H1 (cell line): Measurements from ENCODE around the gene CAMK2A. TPM values are rescaled to one million over a fixed set of nuclear protein-coding genes. Genes with fewer than 3 reads are reported as not detected.

Source experiments
- CTCF ChIA-PET: fragments of 300-600 bp; sonication (Branson Sonifier 250); formaldehyde crosslinking; loops from one replicate; lab custom pipeline; 2021; ENCODE audit not compliant: partially characterized antibody; lab: Charles Lee
- POLR2A ChIA-PET: fragments of 300-600 bp; sonication (Branson Sonifier 250); formaldehyde crosslinking; loops from one replicate; lab custom pipeline; 2021; ENCODE audit warnings: inconsistent platforms; ENCODE audit not compliant: partially characterized antibody; lab: Charles Lee
- DNase-seq, 2 experiments: peaks; one replicate each; pipeline versions ENCODE4 v3.0.0 to v3.0.0-alpha.2; 2010 to 2022; ENCODE audit warnings: low spot score in 2 of 2, low read depth in 1 of 2, mixed read lengths in 1 of 2
- FAIRE-seq: peaks from 2 replicates; lab custom pipeline; 2011; peaks lifted over from hg19 to GRCh38; lab: Jason Lieb, UNC
- H2AFZ ChIP-seq: 2 replicates; pipeline ENCODE4 v1.8.1; 2012; ENCODE audit warnings: low read length, inconsistent platforms
- H2AK5ac ChIP-seq: 2 replicates; pipeline ENCODE4 v1.6.1; 2013; ENCODE audit warnings: low read depth, low read length
- H2BK120ac ChIP-seq: replicated peaks from 2 replicates; pipeline ENCODE3; 2013; ENCODE audit warnings: low read depth, low read length, inconsistent platforms
- H2BK12ac ChIP-seq: 2 replicates; pipeline ENCODE4 v1.6.1; 2013; ENCODE audit warnings: low read depth, low read length
- H2BK15ac ChIP-seq: 2 replicates; pipeline ENCODE4 v1.6.1; 2013; ENCODE audit warnings: low read length
- H2BK20ac ChIP-seq: 2 replicates; pipeline ENCODE4 v1.6.1; 2013; ENCODE audit warnings: low read length
- H2BK5ac ChIP-seq: 2 replicates; pipeline ENCODE4 v1.6.1; 2013; ENCODE audit warnings: low read depth, low read length
- H3K14ac ChIP-seq: 2 replicates; pipeline ENCODE4 v1.6.1; 2013; ENCODE audit warnings: inconsistent platforms; ENCODE audit not compliant: insufficient read length
- H3K18ac ChIP-seq: 2 replicates; pipeline ENCODE4 v1.6.1; 2013; ENCODE audit warnings: low read length; ENCODE audit errors: extremely low read depth
- H3K23ac ChIP-seq: 2 replicates; pipeline ENCODE4 v1.6.1; 2013; ENCODE audit warnings: inconsistent platforms; ENCODE audit not compliant: insufficient read length
- H3K23me2 ChIP-seq: 2 replicates; pipeline ENCODE4 v1.6.1; 2013; ENCODE audit warnings: low read depth, low read length
- H3K27ac ChIP-seq: 2 replicates; pipeline ENCODE4 v1.6.1; 2011; ENCODE audit warnings: low read depth, low read length, inconsistent platforms
- H3K27me3 ChIP-seq, 4 experiments: replicated peaks in 1 of 4; 1 replicate in 1 of 4; 2 replicates in 3 of 4; pipeline versions ENCODE4 v1.6.1 to v1.8.1; 2011 to 2013; ENCODE audit warnings: low read length in 3 of 4, mild to moderate bottlenecking in 3 of 4, inconsistent platforms in 2 of 4, mixed read lengths in 2 of 4, moderate library complexity in 1 of 4; ENCODE audit not compliant: control insufficient read depth in 3 of 4, insufficient read depth in 3 of 4; ENCODE audit errors: extremely low read depth in 1 of 4
- H3K36me3 ChIP-seq, 4 experiments: 2 replicates each; pipeline versions ENCODE4 v1.6.1 to v1.8.1; 2011 to 2013; ENCODE audit warnings: mild to moderate bottlenecking in 4 of 4, low read length in 3 of 4, moderate library complexity in 2 of 4, control low read depth in 1 of 4, inconsistent platforms in 1 of 4; ENCODE audit not compliant: insufficient read depth in 4 of 4, control insufficient read depth in 2 of 4
- H3K4ac ChIP-seq: replicated peaks from 2 replicates; pipeline ENCODE3; 2013; ENCODE audit warnings: low read length, low read depth, mixed read lengths, inconsistent platforms; ENCODE audit not compliant: insufficient read length
- H3K4me1 ChIP-seq, 4 experiments: replicated peaks in 1 of 4; 1 replicate in 1 of 4; 2 replicates in 3 of 4; pipeline versions ENCODE4 v1.6.1 to v1.8.1; 2011 to 2013; ENCODE audit warnings: low read length in 3 of 4, inconsistent platforms in 2 of 4, mixed read lengths in 1 of 4; ENCODE audit not compliant: insufficient read depth in 4 of 4, control insufficient read depth in 3 of 4
- H3K4me2 ChIP-seq, 2 experiments: 2 replicates each; pipeline versions ENCODE4 v1.6.1 to v1.8.1; 2011 to 2013; ENCODE audit warnings: low read depth in 2 of 2, low read length in 2 of 2, control low read depth in 1 of 2, inconsistent platforms in 1 of 2, mild to moderate bottlenecking in 1 of 2; ENCODE audit not compliant: insufficient read depth in 1 of 2
- H3K4me3 ChIP-seq, 4 experiments: fragments of 200-600, 300-600 bp in 1 of 4; sonication (generic), shearing (Covaris generic), sonication (Bioruptor Twin) in 1 of 4; 2 replicates each; pipeline versions ENCODE4 v1.5.1 to v1.8.1; 2011 to 2016; ENCODE audit warnings: low read length in 4 of 4, low read depth in 3 of 4, control low read depth in 2 of 4, inconsistent platforms in 2 of 4, mild to moderate bottlenecking in 2 of 4, mixed read lengths in 1 of 4, moderate library complexity in 1 of 4; ENCODE audit not compliant: insufficient read depth in 2 of 4; ENCODE audit errors: extremely low read depth in 1 of 4
- H3K56ac ChIP-seq: replicated peaks from 2 replicates; pipeline ENCODE3; 2013; ENCODE audit warnings: low read depth, mild to moderate bottlenecking, mixed read lengths, low read length, inconsistent platforms; ENCODE audit not compliant: insufficient read length
- H3K79me1 ChIP-seq: 2 replicates; pipeline ENCODE4 v1.6.1; 2013; ENCODE audit warnings: low read depth, low read length, control low read depth
- H3K79me2 ChIP-seq, 2 experiments: 2 replicates each; pipeline versions ENCODE4 v1.6.1 to v1.8.1; 2012 to 2013; ENCODE audit warnings: low read length in 2 of 2, mild to moderate bottlenecking in 2 of 2, inconsistent platforms in 1 of 2; ENCODE audit not compliant: insufficient read depth in 2 of 2, control insufficient read depth in 1 of 2
- H3K9ac ChIP-seq, 4 experiments: replicated peaks in 1 of 4; 1 replicate in 1 of 4; 2 replicates in 3 of 4; pipeline versions ENCODE4 v1.6.1 to v1.8.1; 2011 to 2013; ENCODE audit warnings: low read depth in 3 of 4, low read length in 3 of 4, control low read depth in 2 of 4, mild to moderate bottlenecking in 2 of 4, moderate library complexity in 2 of 4, inconsistent platforms in 1 of 4; ENCODE audit errors: extremely low read depth in 1 of 4
- H3K9me3 ChIP-seq, 2 experiments: 2 replicates each; pipeline versions ENCODE4 v1.6.1 to v1.8.1; 2012 to 2013; ENCODE audit warnings: mild to moderate bottlenecking in 2 of 2, moderate library complexity in 2 of 2, control low read depth in 1 of 2, inconsistent platforms in 1 of 2, low read depth in 1 of 2, low read length in 1 of 2, mixed read lengths in 1 of 2; ENCODE audit not compliant: insufficient read depth in 2 of 2
- H4K20me1 ChIP-seq, 2 experiments: replicated peaks in 1 of 2; 2 replicates each; pipeline versions ENCODE3 to v1.8.1; 2011 to 2013; ENCODE audit warnings: inconsistent platforms in 2 of 2, low read length in 2 of 2, mild to moderate bottlenecking in 1 of 2; ENCODE audit not compliant: insufficient read depth in 2 of 2, control insufficient read depth in 1 of 2
- H4K5ac ChIP-seq: 2 replicates; pipeline ENCODE4 v1.6.1; 2013; ENCODE audit warnings: low read length, low read depth, mixed read lengths, inconsistent platforms; ENCODE audit not compliant: insufficient read length
- H4K8ac ChIP-seq: 2 replicates; pipeline ENCODE4 v1.8.0; 2013; ENCODE audit warnings: mild to moderate bottlenecking, moderate library complexity, low read length, inconsistent platforms; ENCODE audit not compliant: insufficient read depth; ENCODE audit errors: extremely low read depth
- H4K91ac ChIP-seq: replicated peaks from 2 replicates; pipeline ENCODE3; 2013; ENCODE audit warnings: low read length, mixed read lengths, inconsistent platforms; ENCODE audit not compliant: insufficient read length
- BACH1 ChIP-seq: IDR thresholded peaks from 2 replicates; pipeline ENCODE4 v1.6.1; 2012; ENCODE audit warnings: low read length, improper control_type of control experiment
- CEBPB ChIP-seq: IDR thresholded peaks from 2 replicates; pipeline ENCODE4 v1.6.1; 2012; ENCODE audit warnings: low read depth, low read length
- CHD1 ChIP-seq: IDR thresholded peaks from 2 replicates; pipeline ENCODE4 v1.6.1; 2012; ENCODE audit warnings: low read depth, low read length, improper control_type of control experiment
- CHD2 ChIP-seq: IDR thresholded peaks from 2 replicates; pipeline ENCODE4 v1.6.1; 2012; ENCODE audit warnings: low read length, improper control_type of control experiment
- FOSL1 ChIP-seq: IDR thresholded peaks from 2 replicates; pipeline ENCODE4 v1.6.1; 2011; ENCODE audit warnings: mild to moderate bottlenecking, low read depth, low read length, moderate library complexity; ENCODE audit not compliant: insufficient read depth
- JUN ChIP-seq: IDR thresholded peaks from 2 replicates; pipeline ENCODE4 v1.6.1; 2011; ENCODE audit warnings: low read depth, mild to moderate bottlenecking, improper control_type of control experiment, low read length
- KDM1A ChIP-seq: fragments of 200-600, 300-600 bp; sonication (generic); IDR thresholded peaks from 2 replicates; pipeline ENCODE4 v1.7.1; 2016; ENCODE audit warnings: mild to moderate bottlenecking, low read length, borderline replicate concordance
- MAFK ChIP-seq: IDR thresholded peaks from 2 replicates; pipeline ENCODE4 v1.6.1; 2012; ENCODE audit warnings: low read depth, mild to moderate bottlenecking, improper control_type of control experiment, low read length
- NANOG ChIP-seq: IDR thresholded peaks from 2 replicates; pipeline ENCODE4 v1.6.1; 2011; ENCODE audit warnings: low read length, low read depth, mild to moderate bottlenecking, inconsistent platforms; ENCODE audit not compliant: insufficient read depth, poor library complexity, severe bottlenecking
- SRF ChIP-seq: IDR thresholded peaks from 2 replicates; pipeline ENCODE4 v1.6.1; 2011; ENCODE audit warnings: mild to moderate bottlenecking, low read depth, low read length, moderate library complexity
- WGBS, 2 experiments: shearing (Covaris generic) in 1 of 2; methylation state at CpG; one replicate each; pipeline versions ENCODE4 v1.1.6 to v1.1.7; 2013 to 2015; ENCODE audit warnings: low lambda C conversion rate in 2 of 2, mixed read lengths in 2 of 2, inconsistent platforms in 1 of 2, low coverage in 1 of 2, missing lambda C conversion rate in 1 of 2; ENCODE audit not compliant: insufficient replicate concordance in 2 of 2, insufficient coverage in 1 of 2, insufficient read length in 1 of 2; ENCODE audit errors: extremely low coverage in 1 of 2, missing lambda C conversion rate in 1 of 2; 5-methylcytosine and 5-hydroxymethylcytosine counted together
- polyA plus RNA-seq, 7 experiments: library from polyadenylated mRNA; depleted of rRNA in 3 of 7; stranded (reverse) in 5 of 7; unstranded in 2 of 7; fragments of >200 nt in 5 of 7; fragments of 200-250 nt in 2 of 7; gene quantifications; 1 replicate in 5 of 7; 2 replicates in 1 of 7; 4 replicates in 1 of 7; pipeline versions ENCODE4 v1.2.1 to v1.2.3, GENCODE V29; 2011 to 2013; ENCODE audit warnings: missing spikeins in 2 of 7, mixed read lengths in 2 of 7
- total RNA-seq: library from RNA; stranded (reverse); fragmentation: NEBNext Ultra II Directional; extraction: Animal tissue kit (Norgen Biotek cat#: 25700); gene quantifications from 2 replicates; pipeline ENCODE4 v1.2.1, GENCODE V29; 2021

The CAMK2A gene
- total and polyA plus RNA-seq, 2 of the 8 experiments (the other 6 are each of a cell fraction or from before 2014, with no cell fraction given): 0.20 to 0.28 TPM

GRCh38 chr5:150184990-150185912 lies 104.3 kb downstream of the CAMK2A start:
- H3K18ac ChIP-seq: no peak overlapping the region
- H3K9me3 ChIP-seq: no peaks in the 10 kb centered on the region
- FAIRE-seq (no peak), DNase-seq (no peak)
- no peaks in the 10 kb centered on the region for H3K79me1 ChIP-seq
- no peak overlapping the region for H2BK5ac ChIP-seq
- H3K56ac ChIP-seq: no peak overlapping the region
- no peak for TF ChIP-seq SRF
- no peak for TF ChIP-seq CHD1
- TF ChIP-seq KDM1A: no peak
- TF ChIP-seq JUN: no peak
- TF ChIP-seq CHD2: no peak
- no peak for TF ChIP-seq CEBPB
- TF ChIP-seq BACH1: no peak
- no peak for TF ChIP-seq NANOG
- TF ChIP-seq MAFK: no peak
- TF ChIP-seq FOSL1: no peak
- no peak overlapping the region for H4K91ac ChIP-seq
- POLR2A ChIA-PET: interaction anchor here (1.2 to 1.7 kb wide), 2 partner anchors 26 to 27 kb away, joined by 3 read pairs; no protein-coding TSS in a partner anchor
- no peak overlapping the region for H4K5ac ChIP-seq
- no peak overlapping the region for H2AK5ac ChIP-seq
- H3K23ac ChIP-seq: no peak overlapping the region
- no peaks in the 10 kb centered on the region for H3K79me2 ChIP-seq
- H3K4ac ChIP-seq: no peak overlapping the region
- no peak overlapping the region; the same call in 1 of the 2 replicates for H4K8ac ChIP-seq
- no peaks in the 10 kb centered on the region for H3K36me3 ChIP-seq
- WGBS, 2 experiments: 77% methylated on average over 12 of the region's 12 CpGs; no CpG with 5 or more reads in 1 of the 2 experiments
- no peak overlapping the region for H3K9ac ChIP-seq
- no peak overlapping the region for H2BK20ac ChIP-seq
- peaks cover 4% of the 10 kb centered on the region; the same call in 1 of the 2 replicates for H3K23me2 ChIP-seq
- H3K4me3 ChIP-seq: no peak overlapping the region
- peaks cover 22 to 45% (median 38%) of the 10 kb centered on the region in 4 experiments for H3K27me3 ChIP-seq
- peaks cover 0 to 19% (median 5%) of the 10 kb centered on the region in 4 experiments; a peak in 6 of 7 replicates for H3K4me1 ChIP-seq
- peaks cover 1 to 3% of the 10 kb centered on the region in 2 experiments for H4K20me1 ChIP-seq
- no peak overlapping the region for H2AFZ ChIP-seq
- CTCF ChIA-PET: interaction anchor here (0.7 to 23.7 kb wide), 5 partner anchors 10 to 71 kb away, joined by 3 to 406 read pairs (median 206); no protein-coding TSS in a partner anchor
- H3K27ac ChIP-seq: no peak overlapping the region
- no peak overlapping the region for H3K14ac ChIP-seq
- no peak overlapping the region for H3K4me2 ChIP-seq
- no peak overlapping the region for H2BK12ac ChIP-seq
- no peak overlapping the region for H2BK15ac ChIP-seq
- no peak overlapping the region for H2BK120ac ChIP-seq
